ENCODE results near the gene ATP5PF. TPM values are rescaled to one million over a fixed set of nuclear protein-coding genes. Genes with fewer than 3 reads are reported as not detected.

The ATP5PF gene
- total RNA-seq, 1 donor, result 41.5 TPM

- no peak for DNase-seq (ENCODE audit: low read depth)
- no peak overlapping the region for H3K4me3 ChIP-seq (ENCODE audit: low read depth, low read length)
- TF ChIP-seq CTCF (IDR thresholded peaks at IDR 0.05; ENCODE audit: insufficient read depth, low read depth, low read length), result no peak
These were observed 52.3 kb downstream of the ATP5PF start for GRCh38 chr21:25682382-25682781.

- TF ChIP-seq CTCF (IDR thresholded peaks at IDR 0.05; ENCODE audit: insufficient read depth, low read depth, low read length), result no peak
- DNase-seq (ENCODE audit: low read depth), result no peak
- no peak overlapping the region for H3K4me3 ChIP-seq (ENCODE audit: low read depth, low read length)
These were observed 58.3 kb downstream of the ATP5PF start for GRCh38 chr21:25676451-25676850.

Other genes with a start within 250 kb of the ATP5PF start
- 34.5 and 39.3 TPM in 2 replicates for gene MRPL39, start 127.4 kb downstream of the ATP5PF start, total RNA-seq
- under 0.01 and 1.7 TPM in 2 replicates for gene JAM2, start 95.6 kb downstream of the ATP5PF start, total RNA-seq
- 19.6 and 31.1 TPM in 2 replicates for gene GABPA, start 68 bp upstream of the ATP5PF start, total RNA-seq

Measured in fibroblast of villous mesenchyme (primary cell).